HepG2 (cell line): Measurements from ENCODE around the gene HOXA6. TPM values are rescaled to one million over a fixed set of nuclear protein-coding genes. Genes with fewer than 3 reads are reported as not detected.

Source experiments
- ATAC-seq: fragments of 200-7000 bp; cut with Tn5 transposase; 3 replicates; pipeline ENCODE4 v1.9.1; 2020; ENCODE audit warnings: mild to moderate bottlenecking, moderate library complexity
- BruUV-seq: library from RNA; stranded (reverse); fragments of 400-500 nt; replicated peaks from 2 replicates; lab custom pipeline; 2021; lab: Mats Ljungman, UMichigan
- CTCF ChIA-PET: fragments of 300-600 bp; formaldehyde crosslinking; extraction: SDS; loops from one replicate; lab custom pipeline; 2021; ENCODE audit warnings: low total read pairs, inconsistent platforms, low intra/inter-chr PET ratio; lab: Yijun Ruan, JAX
- POLR2A ChIA-PET: fragments of 350-600 bp; sonication (Branson Sonifier 250); formaldehyde crosslinking; loops from one replicate; lab custom pipeline; 2020; ENCODE audit warnings: antibody characterized with exemption, inconsistent platforms; lab: Yijun Ruan, JAX
- DNase-seq: peaks from one replicate; pipeline ENCODE4 v3.0.0-alpha.2; 2015; ENCODE audit warnings: low spot score
- FAIRE-seq: peaks from 3 replicates; lab custom pipeline; 2011; peaks lifted over from hg19 to GRCh38; lab: Jason Lieb, UNC
- H2AFZ ChIP-seq: one replicate; pipeline ENCODE4 v1.6.1; 2011; ENCODE audit warnings: low read length, inconsistent platforms
- H3K27ac ChIP-seq: fragments of 300-600 bp; 3 replicates; pipeline ENCODE4 v1.8.0; 2011; ENCODE audit warnings: mixed run types, mild to moderate bottlenecking, mixed read lengths, low read length, inconsistent platforms; ENCODE audit not compliant: insufficient read depth; ENCODE audit errors: extremely low read length
- H3K27me3 ChIP-seq, 2 experiments: fragments of 200-600 bp in 1 of 2; 2 replicates in 1 of 2; 3 replicates in 1 of 2; pipeline versions ENCODE4 v1.6.0 to v1.8.0; 2011; ENCODE audit warnings: low read length in 2 of 2, mild to moderate bottlenecking in 2 of 2, moderate library complexity in 2 of 2, inconsistent platforms in 1 of 2; ENCODE audit not compliant: insufficient read depth in 2 of 2, control insufficient read depth in 1 of 2
- H3K36me3 ChIP-seq, 2 experiments: fragments of 200-600 bp in 1 of 2; replicated peaks in 1 of 2; 2 replicates in 1 of 2; 3 replicates in 1 of 2; pipeline versions ENCODE4 v1.5.1 to v1.8.0; 2011; ENCODE audit warnings: low read length in 2 of 2, inconsistent platforms in 1 of 2; ENCODE audit not compliant: insufficient read depth in 2 of 2, control insufficient read depth in 1 of 2
- H3K4me1 ChIP-seq: 2 replicates; pipeline ENCODE4 v1.5.1; 2012; ENCODE audit warnings: low read length, inconsistent platforms; ENCODE audit not compliant: insufficient read depth
- H3K4me2 ChIP-seq: 2 replicates; pipeline ENCODE4 v1.6.0; 2011; ENCODE audit warnings: low read depth, low read length, inconsistent platforms
- H3K4me3 ChIP-seq, 3 experiments: fragments of 200-600 bp in 1 of 3; sonication (generic), shearing (Covaris generic) in 1 of 3; replicated peaks in 1 of 3; 2 replicates each; pipeline ENCODE4 v1.5.1; 2011 to 2016; ENCODE audit warnings: low read length in 3 of 3, inconsistent platforms in 2 of 3, low read depth in 2 of 3, mild to moderate bottlenecking in 2 of 3, control low read depth in 1 of 3, mixed read lengths in 1 of 3; ENCODE audit not compliant: insufficient read depth in 1 of 3
- H3K79me2 ChIP-seq: one replicate; pipeline ENCODE4 v1.6.1; 2011; ENCODE audit warnings: low read length, inconsistent platforms; ENCODE audit not compliant: insufficient read depth
- H3K9ac ChIP-seq: 2 replicates; pipeline ENCODE4 v1.6.0; 2011; ENCODE audit warnings: mild to moderate bottlenecking, low read depth, low read length, inconsistent platforms; ENCODE audit not compliant: insufficient read depth
- H3K9me3 ChIP-seq: 2 replicates; pipeline ENCODE4 v1.5.1; 2012; ENCODE audit warnings: mild to moderate bottlenecking, low read length
- H4K20me1 ChIP-seq: 2 replicates; pipeline ENCODE4 v1.6.0; 2011; ENCODE audit warnings: inconsistent platforms, mild to moderate bottlenecking, low read length, moderate library complexity; ENCODE audit not compliant: insufficient read depth
- EP300 ChIP-seq, 3 experiments: sonication (generic) in 1 of 3; formaldehyde crosslinking in 1 of 3; IDR thresholded peaks; 2 replicates each; pipeline versions ENCODE4 v1.5.1 to v1.6.1; 2011 to 2020; ENCODE audit warnings: low read depth in 2 of 3, low read length in 2 of 3, borderline replicate concordance in 1 of 3, improper control_type of control experiment in 1 of 3, mild to moderate bottlenecking in 1 of 3, missing genetic modification reagents in 1 of 3, moderate library complexity in 1 of 3
- MYPOP ChIP-seq: sonication (generic); formaldehyde crosslinking; IDR thresholded peaks from 2 replicates; pipeline ENCODE4 v1.8.1; 2023; ENCODE audit warnings: mild to moderate bottlenecking, moderate library complexity, missing genetic modification reagents
- RNF219 ChIP-seq: sonication (generic); formaldehyde crosslinking; IDR thresholded peaks from 2 replicates; pipeline ENCODE4 v1.5.0; 2020; ENCODE audit warnings: mild to moderate bottlenecking, missing genetic modification reagents
- TBP ChIP-seq: sonication (generic); formaldehyde crosslinking; IDR thresholded peaks from 2 replicates; pipeline ENCODE4 v1.5.0; 2020; ENCODE audit warnings: missing genetic modification reagents
- ZBTB34 ChIP-seq: sonication (generic); formaldehyde crosslinking; IDR thresholded peaks from 2 replicates; pipeline ENCODE4 v1.8.0; 2022; ENCODE audit warnings: mild to moderate bottlenecking, missing genetic modification reagents
- ZBTB49 ChIP-seq: sonication (generic); formaldehyde crosslinking; IDR thresholded peaks from 2 replicates; pipeline ENCODE4 v1.4.0; 2020; ENCODE audit warnings: missing genetic modification reagents, borderline replicate concordance
- ZNF672 ChIP-seq: sonication (generic); formaldehyde crosslinking; IDR thresholded peaks from 2 replicates; pipeline ENCODE4 v1.8.1; 2022; ENCODE audit warnings: missing genetic modification reagents
- ZNF770 ChIP-seq: sonication (generic); formaldehyde crosslinking; IDR thresholded peaks from 2 replicates; pipeline ENCODE4 v1.5.0; 2020; ENCODE audit warnings: mild to moderate bottlenecking, missing genetic modification reagents
- ZNF883 ChIP-seq: sonication (generic); formaldehyde crosslinking; IDR thresholded peaks from 2 replicates; pipeline ENCODE4 v1.5.1; 2020; ENCODE audit warnings: mild to moderate bottlenecking, missing genetic modification reagents; ENCODE audit errors: not compliant biosample characterization
- WGBS: methylation state at CpG from one replicate; pipeline ENCODE4 v1.1.6; 2017; ENCODE audit warnings: low lambda C conversion rate; 5-methylcytosine and 5-hydroxymethylcytosine counted together
- in situ Hi-C: cut with HindIII; loops from 2 replicates; pipeline ENCODE4 v1.10.0; 2017; ENCODE audit warnings: low pct_unique_long_range_greater_than_20kb; ENCODE audit not compliant: extremely low pct_ligation_motif_present
- intact Hi-C: fragments of 100-400 bp; cut with micrococcal nuclease; formaldehyde crosslinking; loops from one replicate; pipeline ENCODE4 v1.10.0; 2022; ENCODE audit not compliant: unreplicated experiment
- polyA plus RNA-seq, 8 experiments: library from polyadenylated mRNA; depleted of rRNA in 3 of 8; stranded (reverse) in 7 of 8; unstranded in 1 of 8; fragments of >200 nt; fragmentation: Illumina TruSeq in 4 of 8; extraction: Trizol in 4 of 8; gene quantifications; 2 replicates each; pipeline versions ENCODE4 v1.2.1 to v1.2.3, GENCODE V29; 2011 to 2016; ENCODE audit warnings: low read depth in 4 of 8, missing spikeins in 1 of 8, mixed read lengths in 1 of 8; ENCODE audit not compliant: insufficient read depth in 1 of 8
- total RNA-seq, 5 experiments: library from RNA; depleted of rRNA; stranded (reverse); fragments of >200 nt; fragmentation: Illumina TruSeq; extraction: Trizol; gene quantifications; 2 replicates each; pipeline ENCODE4 v1.2.3, GENCODE V29; 2016; ENCODE audit warnings: low read depth in 1 of 5

Gene HOXA6
- total and polyA plus RNA-seq, 2 of the 13 experiments (the other 11 are each of a cell fraction or from before 2014, with no cell fraction given) = 1.3 to 1.5 TPM

- Histone ChIP-seq H3K4me1 (peaks cover 80% of the 10 kb centered on the region), H2AFZ (no peak overlapping the region), H3K27me3 (no peaks in the 10 kb centered on the region), H3K9me3 (no peaks in the 10 kb centered on the region), H3K9ac (0 out of 2 replicates have a peak overlapping the region, but pooled peaks have one; percentile 34), H3K36me3 (no peaks in the 10 kb centered on the region)
- 93% methylated on average over 6 of the region's 6 CpGs for WGBS
- ATAC-seq (no peak), FAIRE-seq (no peak)
- intact Hi-C loops = loop anchor here (5.0 kb wide), 1 partner anchor 166 kb away; no protein-coding TSS in a partner anchor
- CTCF ChIA-PET = no interaction called here
- POLR2A ChIA-PET = interaction anchor here (1.0 to 5.0 kb wide), 3 partner anchors 9 to 12 kb away, joined by 3 to 118 read pairs (median 10); no protein-coding TSS in a partner anchor
- TF ChIP-seq EP300 (IDR thresholded peaks at IDR 0.05; ENCODE audit: low read depth in 2 of 2, low read length in 2 of 2) (no peak), EP300 (CRISPR knock-in tag; IDR thresholded peaks at IDR 0.05; ENCODE audit: borderline replicate concordance) (no peak), MYPOP (CRISPR knock-in tag) (0 out of 2 replicates have a peak, but pooled peaks have one; percentile 0), RNF219 (no peak), TBP (CRISPR knock-in tag) (no peak), ZBTB34 (no peak), ZNF883 (no peak), ZNF672 (CRISPR knock-in tag) (no peak), ZNF770 (CRISPR knock-in tag) (no peak), ZBTB49 (CRISPR knock-in tag) (no peak)
- TF ChIP-seq, all 625 proteins: peak for 1
- in situ Hi-C loops = no loop called here
- Histone ChIP-seq H3K4me3 (0 out of 6 replicates have a peak overlapping the region, but pooled peaks of 2 of the 3 experiments have one; percentile 22 to 24), H3K4me2 (peak overlapping the region; percentile 76), H3K27ac (peak overlapping the region; percentile 67), H3K79me2 (no peaks in the 10 kb centered on the region), H4K20me1 (no peaks in the 10 kb centered on the region)
- BruUV-seq = no TSS peak
- no peak for DNase-seq
Observed at GRCh38 chr7:27132978-27133377, 14.6 kb downstream of the HOXA6 start.
